Caco-2 (cell line): Measurements from ENCODE around the gene APC. TPM values are rescaled to one million over a fixed set of nuclear protein-coding genes. Genes with fewer than 3 reads are reported as not detected.

Experiments
- BruUV-seq: library from RNA; stranded (reverse); fragments of 400-500 nt; replicated peaks from 2 replicates; lab custom pipeline; 2021; lab: Mats Ljungman, UMichigan
- CTCF ChIA-PET: fragments of 300-600 bp; sonication (Branson Sonifier 250); formaldehyde crosslinking; loops from one replicate; lab custom pipeline; 2022; ENCODE audit warnings: antibody characterized with exemption; lab: Charles Lee
- POLR2A ChIA-PET: fragments of 300-600 bp; sonication (Branson Sonifier 250); formaldehyde crosslinking; loops from one replicate; lab custom pipeline; 2022; ENCODE audit warnings: antibody characterized with exemption; lab: Charles Lee
- DNase-seq, 2 experiments: peaks; one replicate each; pipeline versions ENCODE4 v3.0.0 to v3.0.0-alpha.2; 2020 to 2022
- H3K27me3 ChIP-seq: replicated peaks from 2 replicates; pipeline ENCODE4 v1.6.0; 2011; ENCODE audit warnings: low read length; ENCODE audit not compliant: control insufficient read depth, insufficient read depth
- H3K36me3 ChIP-seq: 2 replicates; pipeline ENCODE4 v1.5.1; 2011; ENCODE audit warnings: low read length; ENCODE audit not compliant: control insufficient read depth, insufficient read depth
- H3K4me1 ChIP-seq: fragments of 250-450 bp; sonication (Bioruptor Pico); 2 replicates; pipeline ENCODE4 v1.5.1; 2020; ENCODE audit warnings: mild to moderate bottlenecking
- H3K4me3 ChIP-seq: 2 replicates; pipeline ENCODE4 v1.5.1; 2011; ENCODE audit warnings: low read depth, mild to moderate bottlenecking, control low read depth, low read length
- H3K9me3 ChIP-seq: fragments of 250-450 bp; sonication (Bioruptor Pico); 2 replicates; pipeline ENCODE4 v1.5.1; 2020; ENCODE audit warnings: mild to moderate bottlenecking, moderate library complexity
- H3K27ac Mint-ChIP-seq: one replicate; pipeline ENCODE4 v1.8.0; 2022; ENCODE audit warnings: mixed read lengths; ENCODE audit not compliant: unreplicated experiment
- H3K27me3 Mint-ChIP-seq: one replicate; pipeline ENCODE4 v1.8.0; 2022; ENCODE audit warnings: mixed read lengths; ENCODE audit not compliant: insufficient read depth, unreplicated experiment
- H3K36me3 Mint-ChIP-seq: one replicate; pipeline ENCODE4 v1.8.0; 2022; ENCODE audit warnings: mild to moderate bottlenecking, mixed read lengths; ENCODE audit not compliant: insufficient read depth, unreplicated experiment
- H3K4me1 Mint-ChIP-seq: one replicate; pipeline ENCODE4 v1.8.0; 2022; ENCODE audit warnings: low read depth, mixed read lengths; ENCODE audit not compliant: unreplicated experiment
- H3K4me3 Mint-ChIP-seq: one replicate; pipeline ENCODE4 v1.8.0; 2022; ENCODE audit warnings: mild to moderate bottlenecking, moderate library complexity, mixed read lengths; ENCODE audit not compliant: unreplicated experiment
- H3K9me3 Mint-ChIP-seq: one replicate; pipeline ENCODE4 v1.8.0; 2022; ENCODE audit warnings: mixed read lengths; ENCODE audit not compliant: unreplicated experiment
- intact Hi-C: fragments of 100-400 bp; cut with micrococcal nuclease; formaldehyde crosslinking; loops from one replicate; pipeline ENCODE4 v1.10.0; 2022; ENCODE audit not compliant: unreplicated experiment
- total RNA-seq: library from RNA; stranded (reverse); gene quantifications from 2 replicates; pipeline ENCODE4 v1.2.3, GENCODE V29; 2022
- TF ChIP-seq, protein P1 (sequence below), 2 experiments: fragments of 200-600 bp in 1 of 2; IDR thresholded peaks; 1 replicate in 1 of 2; 2 replicates in 1 of 2; pipeline versions ENCODE4 v1.5.1 to v1.8.0; 2011 to 2022; ENCODE audit warnings: antibody characterized with exemption in 1 of 2, control low read depth in 1 of 2, inconsistent platforms in 1 of 2, low read depth in 1 of 2, low read length in 1 of 2, mild to moderate bottlenecking in 1 of 2, moderate library complexity in 1 of 2; ENCODE audit not compliant: insufficient read depth in 1 of 2, severe bottlenecking in 1 of 2, unreplicated experiment in 1 of 2

Gene APC
- total RNA-seq, 1 experiment from 2014 or later: 28.6 TPM

DNA sequence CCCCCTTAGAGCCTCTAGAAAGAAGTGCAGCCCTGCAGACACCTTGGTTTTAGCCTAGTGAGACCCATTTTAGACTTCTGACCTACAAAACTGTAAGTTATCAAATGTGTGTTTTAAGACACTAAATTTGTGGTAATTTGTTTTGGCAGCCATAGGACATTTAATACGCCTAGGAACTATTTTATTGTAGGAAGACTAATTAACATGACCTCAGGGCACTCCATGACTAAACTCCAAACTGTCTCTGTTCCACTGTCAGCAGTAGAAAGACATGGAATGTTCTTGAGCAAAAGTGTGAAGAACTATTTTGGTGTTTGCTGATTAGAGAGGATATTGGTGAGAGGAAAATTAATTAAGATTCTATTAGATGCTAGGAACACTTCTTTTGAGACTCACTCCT lies 4.1 kb upstream of the APC start:
- H3K4me1 Mint-ChIP-seq: no peaks in the 10 kb centered on the region
- ChIA-PET POLR2A (no interaction called here), CTCF (no interaction called here)
- BruUV-seq: no TSS peak
- Histone ChIP-seq H3K27me3 (no peaks in the 10 kb centered on the region), H3K36me3 (no peaks in the 10 kb centered on the region), H3K9me3 (no peaks in the 10 kb centered on the region), H3K4me1 (no peaks in the 10 kb centered on the region), H3K4me3 (no peak overlapping the region)
- intact Hi-C loops: no loop called here
- no peaks in the 10 kb centered on the region for H3K9me3 Mint-ChIP-seq
- no peaks in the 10 kb centered on the region for H3K27me3 Mint-ChIP-seq
- H3K4me3 Mint-ChIP-seq: no peak overlapping the region
- no peak overlapping the region for H3K27ac Mint-ChIP-seq
- H3K36me3 Mint-ChIP-seq: peaks cover 4% of the 10 kb centered on the region
- DNase-seq: no peak
- TF ChIP-seq, protein P1, sequence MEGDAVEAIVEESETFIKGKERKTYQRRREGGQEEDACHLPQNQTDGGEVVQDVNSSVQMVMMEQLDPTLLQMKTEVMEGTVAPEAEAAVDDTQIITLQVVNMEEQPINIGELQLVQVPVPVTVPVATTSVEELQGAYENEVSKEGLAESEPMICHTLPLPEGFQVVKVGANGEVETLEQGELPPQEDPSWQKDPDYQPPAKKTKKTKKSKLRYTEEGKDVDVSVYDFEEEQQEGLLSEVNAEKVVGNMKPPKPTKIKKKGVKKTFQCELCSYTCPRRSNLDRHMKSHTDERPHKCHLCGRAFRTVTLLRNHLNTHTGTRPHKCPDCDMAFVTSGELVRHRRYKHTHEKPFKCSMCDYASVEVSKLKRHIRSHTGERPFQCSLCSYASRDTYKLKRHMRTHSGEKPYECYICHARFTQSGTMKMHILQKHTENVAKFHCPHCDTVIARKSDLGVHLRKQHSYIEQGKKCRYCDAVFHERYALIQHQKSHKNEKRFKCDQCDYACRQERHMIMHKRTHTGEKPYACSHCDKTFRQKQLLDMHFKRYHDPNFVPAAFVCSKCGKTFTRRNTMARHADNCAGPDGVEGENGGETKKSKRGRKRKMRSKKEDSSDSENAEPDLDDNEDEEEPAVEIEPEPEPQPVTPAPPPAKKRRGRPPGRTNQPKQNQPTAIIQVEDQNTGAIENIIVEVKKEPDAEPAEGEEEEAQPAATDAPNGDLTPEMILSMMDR (IDR thresholded peaks at IDR 0.05; ENCODE audit: insufficient read depth in 1 of 2, low read depth in 1 of 2, low read length in 1 of 2, severe bottlenecking in 1 of 2, unreplicated experiment in 1 of 2): no peak

DNA sequence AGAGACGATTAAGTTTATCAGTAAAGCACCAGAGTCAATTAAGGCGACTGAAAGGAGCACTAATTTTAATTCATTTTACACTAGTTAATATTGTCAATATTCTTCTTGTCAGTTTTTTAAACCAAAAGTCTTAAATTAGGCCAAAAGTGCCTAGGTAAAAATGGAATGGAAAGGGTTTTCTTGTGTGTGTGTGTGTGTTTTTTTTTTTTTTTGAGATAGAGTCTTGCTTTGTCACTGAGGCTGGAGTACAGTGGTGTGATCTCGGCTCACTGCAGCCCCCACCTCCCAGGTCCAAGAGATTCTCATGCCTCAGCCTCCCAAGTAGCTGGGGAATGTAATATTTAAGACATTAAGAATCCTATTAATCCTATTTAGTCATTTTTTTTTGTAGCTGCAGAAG lies 3.1 kb upstream of the APC start:
- H3K27ac Mint-ChIP-seq: no peak overlapping the region
- H3K36me3 Mint-ChIP-seq: peaks cover 4% of the 10 kb centered on the region
- TF ChIP-seq, protein P1 (IDR thresholded peaks at IDR 0.05; ENCODE audit: insufficient read depth in 1 of 2, low read depth in 1 of 2, low read length in 1 of 2, severe bottlenecking in 1 of 2, unreplicated experiment in 1 of 2): no peak
- H3K9me3 Mint-ChIP-seq: no peaks in the 10 kb centered on the region
- no peaks in the 10 kb centered on the region for H3K4me1 Mint-ChIP-seq
- H3K27me3 Mint-ChIP-seq: no peaks in the 10 kb centered on the region
- Histone ChIP-seq H3K4me1 (no peaks in the 10 kb centered on the region), H3K4me3 (no peak overlapping the region), H3K36me3 (no peaks in the 10 kb centered on the region), H3K9me3 (no peaks in the 10 kb centered on the region), H3K27me3 (no peaks in the 10 kb centered on the region)
- DNase-seq: no peak
- CTCF ChIA-PET: no interaction called here
- intact Hi-C loops: no loop called here
- POLR2A ChIA-PET: interaction anchor here (0.7 to 0.9 kb wide), 2 partner anchors 15 to 23 kb away, joined by 3 to 4 read pairs; no protein-coding TSS in a partner anchor
- H3K4me3 Mint-ChIP-seq: no peak overlapping the region
- BruUV-seq: no TSS peak

DNA sequence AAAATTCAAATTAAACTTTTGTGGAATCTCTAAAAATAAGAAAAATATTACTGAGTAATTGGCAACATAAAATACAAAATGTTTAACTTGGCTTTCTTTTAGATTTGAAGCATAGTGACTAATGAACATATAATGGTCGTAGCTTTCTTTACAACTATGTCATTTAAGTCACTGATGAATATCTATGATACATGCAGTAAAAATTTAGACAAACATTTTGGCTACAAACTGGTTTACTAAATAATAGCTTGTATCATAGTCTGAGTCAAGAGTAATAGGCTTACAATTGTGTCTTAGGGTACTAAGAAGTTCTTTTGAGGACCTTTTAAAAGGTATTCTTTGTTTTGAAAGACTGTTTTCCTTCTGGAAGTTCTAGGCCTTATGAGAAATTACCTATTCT lies 2.0 kb upstream of the APC start:
- Mint-ChIP-seq H3K36me3 (peaks cover 4% of the 10 kb centered on the region), H3K27me3 (no peaks in the 10 kb centered on the region), H3K4me3 (no peak overlapping the region), H3K4me1 (no peaks in the 10 kb centered on the region), H3K9me3 (no peaks in the 10 kb centered on the region), H3K27ac (no peak overlapping the region)
- no peaks in the 10 kb centered on the region for H3K4me1 ChIP-seq
- intact Hi-C loops: loop anchor here (5.0 kb wide), 1 partner anchor 43 kb away; no protein-coding TSS in a partner anchor
- no TSS peak for BruUV-seq
- no peak overlapping the region for H3K4me3 ChIP-seq
- DNase-seq: no peak
- no peaks in the 10 kb centered on the region for H3K36me3 ChIP-seq
- H3K9me3 ChIP-seq: no peaks in the 10 kb centered on the region
- ChIA-PET CTCF (no interaction called here), POLR2A (interaction anchor here (0.9 kb wide), 1 partner anchor 14 kb away, joined by 4 read pairs; no protein-coding TSS in a partner anchor)
- TF ChIP-seq, protein P1 (IDR thresholded peaks at IDR 0.05; ENCODE audit: insufficient read depth in 1 of 2, low read depth in 1 of 2, low read length in 1 of 2, severe bottlenecking in 1 of 2, unreplicated experiment in 1 of 2): no peak
- no peaks in the 10 kb centered on the region for H3K27me3 ChIP-seq
